ENCODE results near the gene SIGMAR1. TPM values are rescaled to one million over a fixed set of nuclear protein-coding genes. Genes with fewer than 3 reads are reported as not detected.

SIGMAR1 gene
- total and polyA plus RNA-seq, 3 donors from 2014 or later = 50.3 to 92.4 (median 87.1) TPM

DNA sequence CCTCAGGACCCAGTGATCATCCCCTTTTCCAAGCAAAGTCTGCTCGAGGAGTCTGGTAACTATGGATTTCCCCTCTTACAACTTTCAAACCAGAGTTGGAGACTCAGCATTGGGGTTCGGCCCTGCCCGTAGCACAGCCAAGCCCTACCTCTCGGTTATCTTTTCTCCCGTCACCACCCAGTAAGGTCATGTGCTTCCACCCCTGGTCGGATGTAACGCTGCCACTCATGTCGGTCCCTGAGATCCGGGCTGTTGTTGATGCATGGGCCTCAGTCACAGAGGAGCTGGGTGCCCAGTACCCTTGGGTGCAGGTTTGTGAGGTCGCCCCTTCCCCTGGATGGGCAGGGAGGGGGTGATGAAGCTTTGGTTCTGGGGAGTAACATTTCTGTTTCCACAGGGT, 10.1 kb upstream of the SIGMAR1 start:
- Histone ChIP-seq H3K9me3 (no peaks in the 10 kb centered on the region), H3K4me3 (peak overlapping the region in 1 of 2 donors; percentile 70), H3K27ac (peak overlapping the region in 1 of 2 donors; percentile 86), H3K36me3 (ENCODE audit: low read depth, missing control alignments) (no peaks in the 10 kb centered on the region), H3K27me3 (no peaks in the 10 kb centered on the region), H3K4me1 (peaks cover 29% of the 10 kb centered on the region)
- no peak for DNase-seq
- intact Hi-C loops (cut with DNase I; ENCODE audit: low total_unique reads) = no loop called here
- 60 to 67% methylated on average over 10 of the region's 10 CpGs for WGBS, 2 donors
- no peak for TF ChIP-seq POLR2A (IDR thresholded peaks at IDR 0.05)
- TF ChIP-seq, protein P1, sequence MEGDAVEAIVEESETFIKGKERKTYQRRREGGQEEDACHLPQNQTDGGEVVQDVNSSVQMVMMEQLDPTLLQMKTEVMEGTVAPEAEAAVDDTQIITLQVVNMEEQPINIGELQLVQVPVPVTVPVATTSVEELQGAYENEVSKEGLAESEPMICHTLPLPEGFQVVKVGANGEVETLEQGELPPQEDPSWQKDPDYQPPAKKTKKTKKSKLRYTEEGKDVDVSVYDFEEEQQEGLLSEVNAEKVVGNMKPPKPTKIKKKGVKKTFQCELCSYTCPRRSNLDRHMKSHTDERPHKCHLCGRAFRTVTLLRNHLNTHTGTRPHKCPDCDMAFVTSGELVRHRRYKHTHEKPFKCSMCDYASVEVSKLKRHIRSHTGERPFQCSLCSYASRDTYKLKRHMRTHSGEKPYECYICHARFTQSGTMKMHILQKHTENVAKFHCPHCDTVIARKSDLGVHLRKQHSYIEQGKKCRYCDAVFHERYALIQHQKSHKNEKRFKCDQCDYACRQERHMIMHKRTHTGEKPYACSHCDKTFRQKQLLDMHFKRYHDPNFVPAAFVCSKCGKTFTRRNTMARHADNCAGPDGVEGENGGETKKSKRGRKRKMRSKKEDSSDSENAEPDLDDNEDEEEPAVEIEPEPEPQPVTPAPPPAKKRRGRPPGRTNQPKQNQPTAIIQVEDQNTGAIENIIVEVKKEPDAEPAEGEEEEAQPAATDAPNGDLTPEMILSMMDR (IDR thresholded peaks at IDR 0.05) = no peak

DNA sequence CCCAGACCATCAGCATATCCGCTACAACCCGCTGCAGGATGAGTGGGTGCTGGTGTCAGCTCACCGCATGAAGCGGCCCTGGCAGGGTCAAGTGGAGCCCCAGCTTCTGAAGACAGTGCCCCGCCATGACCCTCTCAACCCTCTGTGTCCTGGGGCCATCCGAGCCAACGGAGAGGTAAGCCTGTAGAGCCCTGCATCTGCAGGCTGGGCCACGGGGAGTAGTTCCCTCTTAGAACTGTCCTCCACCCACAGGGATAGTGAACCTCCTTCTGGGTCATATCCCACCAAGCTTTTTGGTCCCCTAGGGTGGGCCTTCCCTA, 9.5 kb upstream of the SIGMAR1 start:
- intact Hi-C loops (cut with DNase I; ENCODE audit: low total_unique reads) = no loop called here
- WGBS, 2 donors = 3% methylated on average over 8 of the region's 8 CpGs; no CpG with 5 or more reads in 1 of the 2 donors

GRCh38 chr9:34646211-34647083, 8.9 kb upstream of the SIGMAR1 start, which contains the start of gene GALT:
GALT (plus strand) TSS chr9:34646675; CDS start chr9:34646705, 30 bp downstream.
- peak; percentile 96 for DNase-seq
- WGBS, 2 donors = 5 to 10% methylated on average over 18 to 41 of the region's 43 CpGs
- Histone ChIP-seq H3K27me3 (no peaks in the 10 kb centered on the region), H3K36me3 (ENCODE audit: low read depth, missing control alignments) (no peaks in the 10 kb centered on the region), H3K4me1 (peaks cover 18% of the 10 kb centered on the region), H3K4me3 (peak within 1 kb of the TSS; percentile 70 to 81), H3K27ac (peak within 1 kb of the TSS; percentile 60 to 86), H3K9me3 (no peaks in the 10 kb centered on the region)
- intact Hi-C loops (cut with DNase I; ENCODE audit: low total_unique reads) = no loop called here
- TF ChIP-seq, protein P1 (IDR thresholded peaks at IDR 0.05) = peak; percentile 6 to 47 (median 13)
- TF ChIP-seq POLR2A (IDR thresholded peaks at IDR 0.05) = no peak

More for the DNA sequence above, 9.5 kb upstream of the SIGMAR1 start:
- Histone ChIP-seq H3K36me3 (ENCODE audit: low read depth, missing control alignments) (no peaks in the 10 kb centered on the region), H3K9me3 (no peaks in the 10 kb centered on the region), H3K4me1 (peaks cover 22% of the 10 kb centered on the region), H3K4me3 (peak overlapping the region; percentile 70 to 81), H3K27me3 (no peaks in the 10 kb centered on the region), H3K27ac (peak overlapping the region; percentile 60 to 86)
- TF ChIP-seq, protein P1 (IDR thresholded peaks at IDR 0.05) = no peak
- no peak for TF ChIP-seq POLR2A (IDR thresholded peaks at IDR 0.05)
- no peak for DNase-seq

GRCh38 chr9:34644766-34645314, 7.3 kb upstream of the SIGMAR1 start:
- intact Hi-C loops (cut with DNase I; ENCODE audit: low total_unique reads) = no loop called here
- H3K27ac ChIP-seq = no peak overlapping the region
- no peaks in the 10 kb centered on the region for H3K9me3 ChIP-seq
- H3K36me3 ChIP-seq (ENCODE audit: low read depth, missing control alignments) = no peaks in the 10 kb centered on the region
- H3K4me1 ChIP-seq = peaks cover 11% of the 10 kb centered on the region
- TF ChIP-seq POLR2A (IDR thresholded peaks at IDR 0.05) = no peak
- TF ChIP-seq, protein P1 (IDR thresholded peaks at IDR 0.05) = no peak
- DNase-seq = no peak
- H3K27me3 ChIP-seq = no peaks in the 10 kb centered on the region
- H3K4me3 ChIP-seq = no peak overlapping the region

Data from testis (tissue), 3 donors.